NT2/D1 (cell line): ENCODE data around the gene ICAM3.

Experiments used
- SUZ12 ChIP-seq: IDR thresholded peaks from 2 replicates; pipeline ENCODE4 v1.6.1; 2011; ENCODE audit not compliant: insufficient read length, insufficient read depth; ENCODE audit errors: extremely low read depth
- YY1 ChIP-seq: IDR thresholded peaks from 2 replicates; pipeline ENCODE4 v1.6.1; 2011; ENCODE audit not compliant: insufficient read length, insufficient read depth
- ZNF274 ChIP-seq: IDR thresholded peaks from 2 replicates; pipeline ENCODE4 v1.6.1; 2011; ENCODE audit warnings: mild to moderate bottlenecking, low read depth, low read length

- no peak for TF ChIP-seq YY1
- TF ChIP-seq ZNF274 = no peak
- TF ChIP-seq SUZ12 = no peak
Measured at GRCh38 chr19:10325732-10326131, 13.7 kb downstream of the ICAM3 start.
